Astrocyte (in vitro differentiated cells and primary cell): ENCODE data around the gene PTPRT. TPM values are rescaled to one million over a fixed set of nuclear protein-coding genes. Genes with fewer than 3 reads are reported as not detected.
"Not testable (repeated sequence)": the region's sequence is repeated elsewhere in the genome, so short reads cannot be mapped to it uniquely, and the experiment has no call there.

ENCODE experiments used
- DNase-seq: peaks from one replicate; pipeline ENCODE4 v3.0.0-alpha.2; 2010; ENCODE audit warnings: low read depth
- FAIRE-seq: peaks from 2 replicates; lab custom pipeline; 2011; peaks lifted over from hg19 to GRCh38; lab: Jason Lieb, UNC
- H2AFZ ChIP-seq: 2 replicates; pipeline ENCODE4 v1.6.0; 2012; ENCODE audit warnings: low read depth, low read length, inconsistent platforms
- H3K27ac ChIP-seq: 2 replicates; pipeline ENCODE4 v1.5.1; 2011; ENCODE audit warnings: low read depth, low read length, inconsistent platforms
- H3K27me3 ChIP-seq: 2 replicates; pipeline ENCODE4 v1.6.0; 2011; ENCODE audit warnings: low read length, inconsistent platforms; ENCODE audit not compliant: insufficient read depth
- H3K36me3 ChIP-seq: 2 replicates; pipeline ENCODE4 v1.5.1; 2011; ENCODE audit warnings: low read length, inconsistent platforms; ENCODE audit not compliant: insufficient read depth
- H3K4me1 ChIP-seq: 2 replicates; pipeline ENCODE4 v1.5.1; 2011; ENCODE audit warnings: low read length, inconsistent platforms; ENCODE audit not compliant: insufficient read depth
- H3K4me2 ChIP-seq: 2 replicates; pipeline ENCODE4 v1.6.0; 2012; ENCODE audit warnings: low read length, inconsistent platforms
- H3K4me3 ChIP-seq: 2 replicates; pipeline ENCODE4 v1.5.1; 2011; ENCODE audit warnings: low read depth, mild to moderate bottlenecking, low read length, inconsistent platforms; ENCODE audit not compliant: insufficient read depth
- H3K79me2 ChIP-seq: 2 replicates; pipeline ENCODE4 v1.6.0; 2012; ENCODE audit warnings: mild to moderate bottlenecking, low read length, inconsistent platforms; ENCODE audit not compliant: insufficient read depth
- H3K9ac ChIP-seq: 2 replicates; pipeline ENCODE4 v1.6.0; 2012; ENCODE audit warnings: mild to moderate bottlenecking, low read length, inconsistent platforms
- H3K9me3 ChIP-seq: 2 replicates; pipeline ENCODE4 v1.5.1; 2012; ENCODE audit warnings: low read depth, mild to moderate bottlenecking, low read length, inconsistent platforms; ENCODE audit not compliant: insufficient read depth
- H4K20me1 ChIP-seq: 2 replicates; pipeline ENCODE4 v1.6.0; 2012; ENCODE audit warnings: low read length, inconsistent platforms; ENCODE audit not compliant: insufficient read depth
- H3K27ac Mint-ChIP-seq: one replicate; pipeline ENCODE4 v1.8.0; 2021; ENCODE audit warnings: mild to moderate bottlenecking, mixed read lengths; ENCODE audit not compliant: unreplicated experiment
- H3K27me3 Mint-ChIP-seq: one replicate; pipeline ENCODE4 v1.8.0; 2021; ENCODE audit warnings: low read depth, mixed read lengths; ENCODE audit not compliant: unreplicated experiment
- H3K36me3 Mint-ChIP-seq: one replicate; pipeline ENCODE4 v1.8.0; 2021; ENCODE audit warnings: low read depth, mixed read lengths; ENCODE audit not compliant: unreplicated experiment
- H3K4me1 Mint-ChIP-seq: one replicate; pipeline ENCODE4 v1.8.0; 2021; ENCODE audit warnings: low read depth, mixed read lengths; ENCODE audit not compliant: unreplicated experiment
- H3K4me3 Mint-ChIP-seq: one replicate; pipeline ENCODE4 v1.8.0; 2021; ENCODE audit warnings: mild to moderate bottlenecking, moderate library complexity, mixed read lengths; ENCODE audit not compliant: unreplicated experiment
- H3K9me3 Mint-ChIP-seq: one replicate; pipeline ENCODE4 v1.8.0; 2021; ENCODE audit warnings: mild to moderate bottlenecking, mixed read lengths; ENCODE audit not compliant: unreplicated experiment
- CTCF ChIP-seq: IDR thresholded peaks from 2 replicates; pipeline ENCODE4 v1.5.1; 2011; ENCODE audit warnings: low read depth, mild to moderate bottlenecking, inconsistent platforms, low read length, moderate library complexity; ENCODE audit not compliant: insufficient read depth
- EZH2 ChIP-seq: IDR thresholded peaks from 2 replicates; pipeline ENCODE4 v1.6.1; 2012; ENCODE audit warnings: mild to moderate bottlenecking, low read length, inconsistent platforms; ENCODE audit not compliant: insufficient read depth
- total RNA-seq: library from RNA; stranded (reverse); gene quantifications from 2 replicates; pipeline ENCODE4 v1.2.1, GENCODE V29; 2021

PTPRT gene
- total RNA-seq, 1 donor from 2014 or later, result 0.25 TPM

- Histone ChIP-seq H3K4me3 (no peak overlapping the region), H3K4me1 (no peaks in the 10 kb centered on the region), H3K79me2 (no peaks in the 10 kb centered on the region), H3K9ac (no peak overlapping the region), H3K27ac (no peak overlapping the region), H4K20me1 (no peaks in the 10 kb centered on the region), H3K4me2 (no peak overlapping the region), H3K27me3 (no peaks in the 10 kb centered on the region), H2AFZ (no peak overlapping the region), H3K36me3 (no peaks in the 10 kb centered on the region), H3K9me3 (peaks cover 8% of the 10 kb centered on the region)
- H3K27ac Mint-ChIP-seq, result no peak overlapping the region
- H3K4me3 Mint-ChIP-seq, result no peak overlapping the region
- FAIRE-seq (no peak), DNase-seq (no peak)
- H3K27me3 Mint-ChIP-seq, result no peaks in the 10 kb centered on the region
- no peaks in the 10 kb centered on the region for H3K36me3 Mint-ChIP-seq
- no peaks in the 10 kb centered on the region for H3K4me1 Mint-ChIP-seq
- H3K9me3 Mint-ChIP-seq, result peaks cover 13% of the 10 kb centered on the region
- TF ChIP-seq EZH2 (no peak), CTCF (no peak)
Measured at GRCh38 chr20:42214074-42214473, 975.6 kb downstream of the PTPRT start.

- TF ChIP-seq EZH2, result no peak
- TF ChIP-seq CTCF, result no peak
Measured at GRCh38 chr20:42212391-42212790, 977.3 kb downstream of the PTPRT start.

GRCh38 chr20:42206557-42206956, 983.1 kb downstream of the PTPRT start:
- not testable (repeated sequence) for H3K9me3 Mint-ChIP-seq, H3K27me3 Mint-ChIP-seq, H3K9ac ChIP-seq, H4K20me1 ChIP-seq, H3K4me3 ChIP-seq, H3K4me3 Mint-ChIP-seq, H3K27me3 ChIP-seq, H3K9me3 ChIP-seq, H3K4me1 ChIP-seq, H3K27ac Mint-ChIP-seq, H2AFZ ChIP-seq, H3K79me2 ChIP-seq, FAIRE-seq, H3K4me1 Mint-ChIP-seq, DNase-seq, H3K27ac ChIP-seq, H3K36me3 ChIP-seq, H3K36me3 Mint-ChIP-seq, H3K4me2 ChIP-seq

More at GRCh38 chr20:42212391-42212790, 977.3 kb downstream of the PTPRT start:
- Histone ChIP-seq H4K20me1 (no peaks in the 10 kb centered on the region), H3K36me3 (no peaks in the 10 kb centered on the region), H3K9ac (no peak overlapping the region), H3K27me3 (no peaks in the 10 kb centered on the region), H2AFZ (no peak overlapping the region), H3K4me3 (no peak overlapping the region), H3K4me1 (no peaks in the 10 kb centered on the region), H3K79me2 (no peaks in the 10 kb centered on the region), H3K4me2 (no peak overlapping the region), H3K27ac (no peak overlapping the region), H3K9me3 (peaks cover 4% of the 10 kb centered on the region)
- Mint-ChIP-seq H3K27me3 (no peaks in the 10 kb centered on the region), H3K27ac (no peak overlapping the region), H3K4me1 (no peaks in the 10 kb centered on the region), H3K9me3 (peaks cover 8% of the 10 kb centered on the region), H3K4me3 (no peak overlapping the region), H3K36me3 (no peaks in the 10 kb centered on the region)
- DNase-seq (no peak), FAIRE-seq (no peak)
